Uterus (tissue), 2 donors: ENCODE data around the gene CCNF.

Experiments used
- CTCF ChIP-seq, 4 experiments: fragments of 200-600 bp in 2 of 4; fragments of 450-650 bp in 2 of 4; sonication (generic) in 2 of 4; IDR thresholded peaks; one replicate each; pipeline ENCODE4 v1.5.1; 2016 to 2019; ENCODE audit warnings: antibody characterized with exemption in 4 of 4, mild to moderate bottlenecking in 2 of 4, moderate library complexity in 1 of 4
- POLR2A ChIP-seq, 2 donors: fragments of 450-650 bp; IDR thresholded peaks; one replicate each; pipeline ENCODE4 v1.6.1; 2016; ENCODE audit warnings: antibody characterized with exemption in 2 of 2, mild to moderate bottlenecking in 1 of 2, moderate library complexity in 1 of 2

GRCh38 chr16:2447920-2448583, 18.8 kb downstream of the CCNF start:
- no peak for TF ChIP-seq CTCF (IDR thresholded peaks at IDR 0.05)
- no peak for TF ChIP-seq POLR2A (IDR thresholded peaks at IDR 0.05)
